GM12873 (cell line): ENCODE results near the gene LPP.

ENCODE experiments used
- CTCF ChIP-seq: IDR thresholded peaks from 2 replicates; pipeline ENCODE4 v1.5.1; 2012; ENCODE audit warnings: low read depth, mild to moderate bottlenecking, moderate library complexity, low read length, control low read depth; ENCODE audit not compliant: insufficient read depth; ENCODE audit errors: missing control alignments

Gene LPP

GRCh38 chr3:188231456-188231855 lies 77.5 kb downstream of the LPP start:
- TF ChIP-seq CTCF = no peak

- TF ChIP-seq CTCF = no peak
These were observed 78.7 kb downstream of the LPP start for GRCh38 chr3:188232656-188233055.

DNA sequence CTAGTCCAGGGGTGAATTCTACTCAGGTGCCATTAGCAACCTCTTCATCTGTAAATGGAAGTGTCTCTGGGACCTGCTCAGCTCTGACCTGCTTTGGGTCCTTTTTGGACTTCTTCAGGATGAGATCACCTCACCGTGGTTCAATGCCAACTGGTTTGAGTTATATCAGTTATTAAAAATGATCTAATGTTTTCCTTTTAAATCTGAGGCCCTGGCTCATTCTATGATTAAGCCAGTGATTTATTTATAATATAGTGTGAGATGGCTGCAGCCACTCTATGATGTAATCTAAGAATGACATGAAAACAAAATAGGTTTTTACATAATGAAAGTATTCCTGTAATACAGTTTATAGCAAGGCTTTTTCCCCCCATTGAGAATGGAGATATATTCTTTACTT lies 79.4 kb downstream of the LPP start:
- TF ChIP-seq CTCF = no peak

DNA sequence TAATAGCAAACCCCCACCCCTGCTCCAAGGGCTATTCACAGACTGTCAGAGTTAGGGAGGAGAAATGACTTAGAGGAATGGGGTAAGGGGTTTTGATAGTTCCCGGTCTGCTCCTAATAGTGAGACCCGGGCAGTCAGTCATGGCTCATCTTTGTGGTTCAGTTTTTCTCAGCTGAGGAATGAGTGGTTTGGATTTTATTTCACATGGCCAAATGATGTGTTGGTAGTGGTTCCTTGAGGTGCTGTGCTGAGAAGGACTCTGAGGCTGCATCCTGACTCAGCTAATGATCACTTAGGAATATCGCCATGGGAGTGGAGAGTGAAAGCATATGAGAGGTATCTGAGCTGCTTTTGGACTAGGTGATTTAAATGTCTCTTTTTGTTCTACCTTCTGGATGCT lies 80.2 kb downstream of the LPP start:
- no peak for TF ChIP-seq CTCF

- TF ChIP-seq CTCF = no peak
These were observed 82.3 kb downstream of the LPP start for GRCh38 chr3:188236271-188236670.

DNA sequence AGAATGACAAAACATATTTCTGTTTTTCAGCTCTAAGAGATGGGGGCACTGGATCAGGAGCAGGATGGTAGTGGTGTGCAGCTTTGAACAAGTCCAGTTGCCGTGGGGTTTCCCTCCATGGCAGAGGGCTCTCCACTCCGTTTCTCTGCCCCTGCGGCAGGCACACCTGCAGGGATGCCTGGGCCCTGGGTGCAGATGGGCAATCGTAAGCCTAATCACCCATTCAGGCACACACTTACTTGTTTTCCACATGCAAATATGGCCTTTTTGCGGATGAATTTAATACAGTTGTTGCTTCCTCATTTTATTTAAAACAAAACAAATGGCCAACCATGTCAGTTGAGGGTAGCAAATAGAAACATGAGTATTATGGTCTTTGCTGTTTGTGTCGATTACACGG lies 85.1 kb downstream of the LPP start:
- no peak for TF ChIP-seq CTCF

DNA sequence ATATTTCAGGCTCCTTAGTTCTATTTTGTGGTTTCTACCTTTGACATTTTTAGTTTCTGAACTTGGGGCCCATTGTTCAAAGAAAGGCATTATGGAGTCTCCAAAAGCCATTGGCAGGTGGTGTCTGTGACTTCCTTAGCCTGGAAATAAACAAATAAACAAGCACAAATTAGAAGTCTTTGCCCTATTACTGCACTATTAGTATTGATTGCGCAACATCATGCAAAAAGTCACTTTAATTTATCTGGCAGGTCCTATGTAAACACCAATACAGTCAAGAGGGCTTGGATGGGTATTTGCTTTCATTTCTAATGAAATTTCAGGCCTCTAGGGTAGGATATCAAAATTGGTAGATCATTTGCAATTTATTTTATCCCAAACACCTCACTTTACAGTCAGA lies 85.6 kb downstream of the LPP start:
- no peak for TF ChIP-seq CTCF
